Testis (tissue), 3 donors: Measurements from ENCODE around the gene WDR83. TPM values are rescaled to one million over a fixed set of nuclear protein-coding genes. Genes with fewer than 3 reads are reported as not detected.

Source experiments
- DNase-seq: peaks from one replicate; pipeline ENCODE4 v3.0.0-alpha.2; 2019
- H3K27ac ChIP-seq, 2 donors: fragments of 200-600 bp; sonication (generic); one replicate each; pipeline ENCODE4 v1.5.1; 2019
- H3K27me3 ChIP-seq: fragments of 200-600 bp; sonication (generic); one replicate; pipeline ENCODE4 v1.5.1; 2019
- H3K36me3 ChIP-seq: fragments of 200-600 bp; sonication (generic); one replicate; pipeline ENCODE4 v1.5.1; 2017; ENCODE audit warnings: low read depth; ENCODE audit errors: missing control alignments
- H3K4me1 ChIP-seq: fragments of 200-600 bp; sonication (generic); one replicate; pipeline ENCODE4 v1.5.1; 2019
- H3K4me3 ChIP-seq, 2 donors: fragments of 200-600 bp; sonication (generic); one replicate each; pipeline ENCODE4 v1.5.1; 2017 to 2019
- H3K9me3 ChIP-seq: fragments of 200-600 bp; sonication (generic); one replicate; pipeline ENCODE4 v1.5.1; 2017
- CTCF ChIP-seq, 3 experiments: fragments of 450-650 bp in 2 of 3; fragments of 200-600 bp in 1 of 3; sonication (generic) in 1 of 3; IDR thresholded peaks; one replicate each; pipeline ENCODE4 v1.5.1; 2016 to 2019; ENCODE audit warnings: antibody characterized with exemption in 3 of 3, mild to moderate bottlenecking in 2 of 3, moderate library complexity in 1 of 3
- POLR2A ChIP-seq: fragments of 450-650 bp; IDR thresholded peaks from one replicate; pipeline ENCODE4 v1.6.1; 2017; ENCODE audit warnings: antibody characterized with exemption, mild to moderate bottlenecking, moderate library complexity
- WGBS, 2 donors: methylation state at CpG; one replicate each; pipeline ENCODE4 v1.1.5; 2018; 5-methylcytosine and 5-hydroxymethylcytosine counted together
- intact Hi-C: fragments of 100-400 bp; cut with DNase I; formaldehyde crosslinking; loops from one replicate; pipeline ENCODE4 v1.15.1; 2023; ENCODE audit warnings: low total_unique reads
- polyA plus RNA-seq: library from polyadenylated mRNA; stranded (reverse); fragments of 350-450 nt; fragmentation: Illumina TruSeq; extraction: RNeasy Lipid Tissue Mini Kit (QIAGEN cat#74804); gene quantifications from one replicate; pipeline ENCODE4 v1.2.3, GENCODE V29; 2014; ENCODE audit warnings: low read depth, low replicate concordance; ENCODE audit not compliant: insufficient read depth
- total RNA-seq, 2 donors: library from RNA; depleted of rRNA; stranded (reverse); fragments of >200 nt; gene quantifications; one replicate each; pipeline ENCODE4 v1.2.3, GENCODE V29; 2016

Gene WDR83
- total and polyA plus RNA-seq, 3 donors from 2014 or later = 15.8 to 23.2 (median 18.3) TPM

DNA sequence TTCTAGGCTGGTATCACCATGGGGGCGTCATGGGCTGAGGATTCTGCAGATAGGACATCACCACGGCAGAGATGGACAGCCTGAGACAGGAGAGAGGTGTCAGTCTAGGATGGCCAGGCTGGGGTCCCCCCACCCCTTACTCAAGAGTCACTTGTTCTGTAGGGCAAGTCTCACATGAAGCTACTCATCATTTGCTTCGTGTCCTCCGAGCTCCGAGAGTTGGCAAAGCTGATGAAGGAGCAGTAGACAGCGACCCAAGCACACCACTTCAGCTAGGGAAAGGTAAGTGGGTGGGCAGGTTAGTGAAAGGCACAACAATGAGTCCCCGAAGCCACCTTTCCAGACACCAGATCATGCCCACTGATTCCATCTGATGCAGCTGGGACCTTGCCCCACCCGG, 1.7 kb downstream of the WDR83 start:
- H3K9me3 ChIP-seq = no peaks in the 10 kb centered on the region
- 36 to 64% methylated on average over 8 of the region's 8 CpGs for WGBS, 2 donors
- intact Hi-C loops = no loop called here
- TF ChIP-seq POLR2A (no peak), CTCF (IDR thresholded peaks at IDR 0.05) (no peak)
- peaks cover 32% of the 10 kb centered on the region for H3K4me1 ChIP-seq
- peak overlapping the region; percentile 93 for H3K27ac ChIP-seq
- no peaks in the 10 kb centered on the region for H3K27me3 ChIP-seq
- DNase-seq = no peak
- H3K36me3 ChIP-seq = no peaks in the 10 kb centered on the region
- peak overlapping the region; percentile 87 to 91 for H3K4me3 ChIP-seq

- Histone ChIP-seq H3K4me1 (peaks cover 32% of the 10 kb centered on the region), H3K27me3 (no peaks in the 10 kb centered on the region), H3K27ac (peak overlapping the region; percentile 93), H3K9me3 (no peaks in the 10 kb centered on the region), H3K36me3 (no peaks in the 10 kb centered on the region), H3K4me3 (peak overlapping the region; percentile 87 to 91)
- intact Hi-C loops = no loop called here
- DNase-seq = peak; percentile 80
- WGBS, 2 donors = 0% methylated on average over 6 to 24 of the region's 24 CpGs
- TF ChIP-seq CTCF (IDR thresholded peaks at IDR 0.05) (no peak), POLR2A (no peak)
These were observed 2.3 kb downstream of the WDR83 start for GRCh38 chr19:12668932-12669269.

DNA sequence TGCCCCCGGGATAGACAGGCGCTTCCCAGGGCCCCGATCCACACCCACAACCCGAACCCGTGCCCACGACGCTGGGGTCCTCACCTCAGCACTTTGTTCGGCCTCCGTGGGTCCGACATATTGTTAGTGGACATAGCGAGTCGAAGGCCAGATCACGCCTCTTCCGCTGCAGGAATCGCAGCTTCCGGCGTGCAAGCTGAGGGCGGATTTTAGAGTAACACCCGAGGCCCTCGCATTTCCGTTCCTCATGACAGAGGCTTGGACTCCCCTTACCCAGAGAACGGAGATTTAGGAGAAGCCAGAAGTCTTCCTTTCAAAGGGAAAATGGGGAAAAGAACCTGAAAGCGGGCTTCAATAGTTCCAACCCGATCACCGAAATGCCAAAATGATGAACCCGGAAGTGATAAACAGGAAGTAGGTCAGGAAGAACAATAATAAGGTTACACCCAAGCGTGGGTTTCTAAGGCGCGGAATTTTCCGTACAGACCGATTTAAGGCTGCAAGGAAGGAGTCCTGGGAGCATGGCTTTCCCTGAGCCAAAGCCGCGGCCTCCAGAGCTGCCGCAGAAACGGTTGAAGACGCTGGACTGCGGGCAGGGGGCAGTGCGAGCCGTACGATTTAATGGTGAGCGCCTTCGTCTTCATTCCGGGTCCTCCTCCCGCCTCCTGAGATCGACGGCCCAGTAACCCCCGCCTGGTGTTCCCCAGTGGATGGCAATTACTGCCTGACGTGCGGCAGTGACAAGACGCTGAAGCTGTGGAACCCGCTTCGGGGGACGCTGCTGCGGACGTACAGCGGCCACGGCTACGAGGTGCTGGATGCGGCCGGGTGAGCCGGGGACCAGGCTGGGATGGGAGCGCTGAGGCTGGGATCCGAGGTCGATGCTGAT, 2.9 kb downstream of the WDR83 start:
- peak; percentile 89 for DNase-seq
- no peaks in the 10 kb centered on the region for H3K27me3 ChIP-seq
- TF ChIP-seq POLR2A (no peak), CTCF (IDR thresholded peaks at IDR 0.05) (peak in 1 of 3 experiments; percentile 2)
- intact Hi-C loops = no loop called here
- WGBS, 2 donors = 0 to 1% methylated on average over 28 to 63 of the region's 64 CpGs
- peak overlapping the region; percentile 93 for H3K27ac ChIP-seq
- no peaks in the 10 kb centered on the region for H3K36me3 ChIP-seq
- peaks cover 32% of the 10 kb centered on the region for H3K4me1 ChIP-seq
- no peaks in the 10 kb centered on the region for H3K9me3 ChIP-seq
- peak overlapping the region; percentile 87 to 91 for H3K4me3 ChIP-seq

DNA sequence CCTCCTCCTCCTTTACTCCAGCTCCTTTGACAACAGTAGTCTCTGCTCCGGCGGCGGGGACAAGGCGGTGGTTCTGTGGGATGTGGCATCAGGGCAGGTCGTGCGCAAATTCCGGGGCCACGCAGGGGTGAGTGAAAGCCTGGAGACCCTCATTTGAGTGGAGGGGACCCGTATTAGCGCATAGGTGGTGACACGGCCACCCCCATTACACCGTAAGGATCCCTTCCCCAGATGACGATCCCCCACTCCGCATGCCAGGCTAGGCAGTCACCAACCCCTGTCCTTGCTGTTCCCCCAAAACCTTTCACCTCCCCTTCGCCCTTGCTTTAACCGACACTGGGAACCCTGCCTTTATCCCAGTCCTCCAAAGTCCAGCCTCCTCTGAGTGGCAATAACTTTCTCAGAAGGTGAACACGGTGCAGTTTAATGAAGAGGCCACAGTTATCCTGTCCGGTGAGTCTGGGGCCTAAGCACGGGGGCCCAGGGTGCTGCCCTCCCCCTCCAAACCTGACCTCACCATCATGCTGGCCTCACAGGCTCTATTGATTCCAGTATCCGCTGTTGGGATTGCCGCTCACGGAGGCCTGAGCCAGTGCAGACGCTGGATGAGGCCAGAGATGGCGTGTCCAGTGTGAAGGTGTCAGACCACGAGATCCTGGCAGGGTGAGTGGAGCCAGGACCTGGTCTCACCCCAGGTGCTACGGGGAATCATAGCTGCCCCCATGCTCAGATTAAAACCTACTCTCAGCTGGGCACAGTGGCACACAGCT, 3.7 kb downstream of the WDR83 start:
- peaks cover 32% of the 10 kb centered on the region for H3K4me1 ChIP-seq
- peak overlapping the region; percentile 87 to 91 for H3K4me3 ChIP-seq
- intact Hi-C loops = no loop called here
- no peaks in the 10 kb centered on the region for H3K9me3 ChIP-seq
- no peak for DNase-seq
- H3K27me3 ChIP-seq = no peaks in the 10 kb centered on the region
- TF ChIP-seq POLR2A (no peak), CTCF (IDR thresholded peaks at IDR 0.05) (no peak)
- peak overlapping the region in 1 of 2 donors; percentile 93 for H3K27ac ChIP-seq
- no peaks in the 10 kb centered on the region for H3K36me3 ChIP-seq
- WGBS, 2 donors = 27 to 41% methylated on average over 11 to 26 of the region's 26 CpGs
